Endothelial cell of umbilical vein (primary cell): ENCODE results near the gene HHIP. TPM values are rescaled to one million over a fixed set of nuclear protein-coding genes. Genes with fewer than 3 reads are reported as not detected.

Experiments used
- BruUV-seq: library from RNA; stranded (reverse); fragments of 400-500 nt; replicated peaks from 2 replicates; lab custom pipeline; 2021; lab: Mats Ljungman, UMichigan
- CTCF ChIA-PET: fragments of 300-600, 350-600 bp; sonication (Branson Sonifier 250); formaldehyde crosslinking; loops from one replicate; lab custom pipeline; 2021; ENCODE audit warnings: antibody characterized with exemption, inconsistent platforms; lab: Charles Lee
- POLR2A ChIA-PET: fragments of 300-600, 350-600 bp; sonication (Branson Sonifier 250); formaldehyde crosslinking; loops from one replicate; lab custom pipeline; 2021; ENCODE audit warnings: antibody characterized with exemption, inconsistent platforms; lab: Charles Lee
- DNase-seq: peaks from one replicate; pipeline ENCODE4 v3.0.0-alpha.2; 2011; ENCODE audit warnings: low read depth, low spot score
- FAIRE-seq: peaks from 2 replicates; lab custom pipeline; 2011; peaks lifted over from hg19 to GRCh38; lab: Jason Lieb, UNC
- H2AFZ ChIP-seq: 2 replicates; pipeline ENCODE4 v1.6.0; 2012; ENCODE audit warnings: low read depth, low read length, control low read depth, inconsistent platforms
- H3K27ac ChIP-seq: 2 replicates; pipeline ENCODE4 v1.5.1; 2011; ENCODE audit warnings: low read depth, mild to moderate bottlenecking, control low read depth, low read length, moderate library complexity; ENCODE audit not compliant: insufficient read depth
- H3K27me3 ChIP-seq, 2 experiments: 2 replicates each; pipeline versions ENCODE4 v1.6.0 to v1.6.1; 2011; ENCODE audit warnings: low read length in 2 of 2, mixed read lengths in 1 of 2; ENCODE audit not compliant: control insufficient read depth in 2 of 2, insufficient read depth in 2 of 2
- H3K36me3 ChIP-seq, 2 experiments: 2 replicates in 1 of 2; 3 replicates in 1 of 2; pipeline ENCODE4 v1.5.1; 2011; ENCODE audit warnings: low read length in 2 of 2, mild to moderate bottlenecking in 1 of 2, moderate library complexity in 1 of 2; ENCODE audit not compliant: control insufficient read depth in 2 of 2, insufficient read depth in 2 of 2; ENCODE audit errors: extremely low read depth in 1 of 2
- H3K4me1 ChIP-seq: 3 replicates; pipeline ENCODE4 v1.5.1; 2011; ENCODE audit warnings: mild to moderate bottlenecking, low read length; ENCODE audit not compliant: control insufficient read depth, insufficient read depth; ENCODE audit errors: extremely low read depth
- H3K4me2 ChIP-seq: 2 replicates; pipeline ENCODE4 v1.6.1; 2011; ENCODE audit warnings: low read length, control low read depth, mixed read lengths; ENCODE audit not compliant: insufficient read depth
- H3K4me3 ChIP-seq, 3 experiments: fragments of 200-600 bp in 1 of 3; sonication (generic), shearing (Covaris generic) in 1 of 3; replicated peaks in 1 of 3; 2 replicates each; pipeline ENCODE4 v1.5.1; 2011 to 2016; ENCODE audit warnings: control low read depth in 3 of 3, low read length in 3 of 3, mild to moderate bottlenecking in 2 of 3, inconsistent platforms in 1 of 3, low read depth in 1 of 3, moderate library complexity in 1 of 3; ENCODE audit not compliant: insufficient read depth in 1 of 3
- H3K79me2 ChIP-seq: 2 replicates; pipeline ENCODE4 v1.6.0; 2012; ENCODE audit warnings: low read length, inconsistent platforms; ENCODE audit not compliant: control insufficient read depth, insufficient read depth
- H3K9ac ChIP-seq: replicated peaks from 2 replicates; pipeline ENCODE3; 2011; ENCODE audit warnings: low read length, control low read depth; ENCODE audit not compliant: insufficient read depth; ENCODE audit errors: extremely low read depth
- H3K9me1 ChIP-seq: replicated peaks from 3 replicates; pipeline ENCODE4 v1.6.0; 2011; ENCODE audit warnings: mild to moderate bottlenecking, low read length; ENCODE audit not compliant: control insufficient read depth, insufficient read depth; ENCODE audit errors: extremely low read depth
- H3K9me3 ChIP-seq: replicated peaks from 2 replicates; pipeline ENCODE4 v1.5.1; 2012; ENCODE audit warnings: low read length, inconsistent platforms; ENCODE audit not compliant: control insufficient read depth, insufficient read depth
- H4K20me1 ChIP-seq: replicated peaks from 2 replicates; pipeline ENCODE3; 2011; ENCODE audit warnings: mild to moderate bottlenecking, low read length; ENCODE audit not compliant: control insufficient read depth, insufficient read depth; ENCODE audit errors: extremely low read depth
- CTCF ChIP-seq, 2 donors: IDR thresholded peaks; 1 replicate in 1 of 2; 2 replicates in 1 of 2; pipeline ENCODE4 v1.5.1; 2011; ENCODE audit warnings: low read length in 2 of 2, mild to moderate bottlenecking in 2 of 2, moderate library complexity in 2 of 2, control low read depth in 1 of 2, inconsistent platforms in 1 of 2, low read depth in 1 of 2; ENCODE audit not compliant: insufficient read depth in 1 of 2; ENCODE audit errors: extremely low read depth in 1 of 2
- EZH2 ChIP-seq: IDR thresholded peaks from 2 replicates; pipeline ENCODE4 v1.6.1; 2012; ENCODE audit warnings: borderline replicate concordance, low read depth, mild to moderate bottlenecking, moderate library complexity, low read length, inconsistent platforms; ENCODE audit not compliant: severe bottlenecking
- FOS ChIP-seq: IDR thresholded peaks from 2 replicates; pipeline ENCODE4 v1.6.1; 2011; ENCODE audit warnings: mild to moderate bottlenecking, low read length, moderate library complexity, borderline replicate concordance; ENCODE audit not compliant: insufficient read depth
- GATA2 ChIP-seq: IDR thresholded peaks from 2 replicates; pipeline ENCODE4 v1.7.0; 2011; ENCODE audit warnings: low read depth, mild to moderate bottlenecking, moderate library complexity, mixed read lengths, low read length; ENCODE audit not compliant: insufficient read length, insufficient read depth
- JUN ChIP-seq: IDR thresholded peaks from 2 replicates; pipeline ENCODE4 v1.6.1; 2011; ENCODE audit warnings: borderline replicate concordance, low read depth; ENCODE audit not compliant: insufficient read length, insufficient read depth
- MAX ChIP-seq: IDR thresholded peaks from 2 replicates; pipeline ENCODE4 v1.6.1; 2011; ENCODE audit not compliant: insufficient read depth, insufficient read length
- MYC ChIP-seq: IDR thresholded peaks from one replicate; pipeline ENCODE4 v1.6.1; 2011; ENCODE audit warnings: mild to moderate bottlenecking, low read depth, low read length
- POLR2A ChIP-seq: IDR thresholded peaks from 2 replicates; pipeline ENCODE4 v1.6.1; 2012; ENCODE audit warnings: low read depth, mild to moderate bottlenecking, control low read depth, low read length
- POLR2AphosphoS5 ChIP-seq: IDR thresholded peaks from 2 replicates; pipeline ENCODE4 v1.6.1; 2012; ENCODE audit warnings: low read depth, mild to moderate bottlenecking, control low read depth, low read length, moderate library complexity; ENCODE audit not compliant: insufficient read depth
- dilution Hi-C: fragments of 300-500 bp; cut with MboI; formaldehyde crosslinking; loops from one replicate; pipeline ENCODE4 v1.15.0; 2019; ENCODE audit warnings: low sequenced_read_pairs; ENCODE audit not compliant: extremely low pct_ligation_motif_present
- intact Hi-C: fragments of 100-400 bp; cut with micrococcal nuclease; formaldehyde crosslinking; loops from one replicate; pipeline ENCODE4 v1.10.0; 2022
- polyA plus RNA-seq, 4 experiments: library from polyadenylated mRNA; depleted of rRNA in 3 of 4; stranded (reverse) in 3 of 4; unstranded in 1 of 4; fragments of >200 nt; gene quantifications; 2 replicates each; pipeline versions ENCODE4 v1.2.1 to v1.2.3, GENCODE V29; 2011 to 2012; ENCODE audit warnings: missing spikeins in 1 of 4
- total RNA-seq: library from RNA; stranded (reverse); gene quantifications from 2 replicates; pipeline ENCODE4 v1.2.3, GENCODE V29; 2021

HHIP gene
- total and polyA plus RNA-seq, 2 donors (not counting 3 experiments of a cell fraction or from before 2014, with no cell fraction given) = 239 to 971 TPM

- no peak for TF ChIP-seq JUN
- no peak for TF ChIP-seq MAX
- TF ChIP-seq GATA2 = no peak
- TF ChIP-seq MYC = no peak
- TF ChIP-seq FOS = no peak
- TF ChIP-seq POLR2AphosphoS5 = no peak
- no peak for TF ChIP-seq CTCF (IDR thresholded peaks at IDR 0.05; ENCODE audit: extremely low read depth in 1 of 2, insufficient read depth in 1 of 2, low read depth in 1 of 2, low read length in 2 of 2)
- TF ChIP-seq POLR2A = no peak
- TF ChIP-seq EZH2 = no peak
- no peaks in the 10 kb centered on the region for H3K4me1 ChIP-seq
- no peaks in the 10 kb centered on the region for H4K20me1 ChIP-seq
- H3K9me1 ChIP-seq = no peaks in the 10 kb centered on the region
- no peak overlapping the region for H3K4me2 ChIP-seq
- no peaks in the 10 kb centered on the region for H3K79me2 ChIP-seq
- H3K27ac ChIP-seq = no peak overlapping the region
- DNase-seq (no peak), FAIRE-seq (no peak)
- H3K36me3 ChIP-seq = peaks cover 14 to 63% of the 10 kb centered on the region in 2 experiments
- H3K9ac ChIP-seq = no peak overlapping the region
- H3K4me3 ChIP-seq = no peak overlapping the region
- BruUV-seq = no TSS peak
- ChIA-PET POLR2A (no interaction called here), CTCF (no interaction called here)
- H2AFZ ChIP-seq = no peak overlapping the region
- H3K9me3 ChIP-seq = no peaks in the 10 kb centered on the region
- no peaks in the 10 kb centered on the region for H3K27me3 ChIP-seq
- intact Hi-C loops = no loop called here
- dilution Hi-C loops = no loop called here
These were observed 83.2 kb downstream of the HHIP start for GRCh38 chr4:144729175-144729574.
